ENCODE measurements around the gene TPM2. TPM values are rescaled to one million over a fixed set of nuclear protein-coding genes. Genes with fewer than 3 reads are reported as not detected.
"Not testable (repeated sequence)": the region's sequence is repeated elsewhere in the genome, so short reads cannot be mapped to it uniquely, and the experiment has no call there.

The TPM2 gene
- total and polyA plus RNA-seq, 8 donors, result 460 to 3,642 (median 1,093) TPM

- Histone ChIP-seq H3K9me3 (no peaks in the 10 kb centered on the region), H3K4me3 (peak overlapping the region; percentile 20 to 39 (median 27)), H3K27ac (peak overlapping the region; percentile 30 to 63 (median 45)), H3K36me3 (no peaks in the 10 kb centered on the region), H3K4me1 (peaks cover 18 to 64% (median 26%) of the 10 kb centered on the region in 4 donors), H3K27me3 (no peaks in the 10 kb centered on the region)
- DNase-seq, result peak in 1 of 2 donors; percentile 41
- no peak for TF ChIP-seq CTCF (IDR thresholded peaks at IDR 0.05)
- no peak for TF ChIP-seq EP300 (IDR thresholded peaks at IDR 0.05)
- no peak for TF ChIP-seq POLR2AphosphoS5 (IDR thresholded peaks at IDR 0.05)
- TF ChIP-seq POLR2A (IDR thresholded peaks at IDR 0.05), result no peak
- WGBS, 5 donors, result 65 to 77% (median 73%) methylated on average over 15 to 26 of the region's 26 CpGs
- intact Hi-C loops (cut with DNase I; ENCODE audit: low total_unique reads), result no loop called here
Observed at GRCh38 chr9:35649431-35650340, 40.0 kb downstream of the TPM2 start.

GRCh38 chr9:35646533-35647265 is 43.0 kb downstream of the TPM2 start:
- DNase-seq, result peak; percentile 96 to 98
- 0 to 2% (median 1%) methylated on average over 28 to 58 of the region's 58 CpGs for WGBS, 5 donors
- no peaks in the 10 kb centered on the region for H3K9me3 ChIP-seq
- no peaks in the 10 kb centered on the region for H3K27me3 ChIP-seq
- H3K36me3 ChIP-seq, result no peaks in the 10 kb centered on the region
- H3K4me3 ChIP-seq, result peak overlapping the region; percentile 48 to 55 (median 54)
- intact Hi-C loops (cut with DNase I; ENCODE audit: low total_unique reads), result no loop called here
- H3K27ac ChIP-seq, result peak overlapping the region; percentile 80 to 90 (median 88)
- peaks cover 9 to 55% (median 20%) of the 10 kb centered on the region in 4 donors for H3K4me1 ChIP-seq
- TF ChIP-seq POLR2AphosphoS5 (IDR thresholded peaks at IDR 0.05) (peak; percentile 84 to 96 (median 95)), CTCF (IDR thresholded peaks at IDR 0.05) (peak in 6 of 7 experiments; percentile 42 to 97 (median 96)), EP300 (IDR thresholded peaks at IDR 0.05) (peak; percentile 18), POLR2A (IDR thresholded peaks at IDR 0.05) (peak in 1 of 4 donors; percentile 17)

- Histone ChIP-seq H3K4me1 (peaks cover 9 to 50% (median 18%) of the 10 kb centered on the region in 4 donors), H3K9me3 (no peaks in the 10 kb centered on the region), H3K27me3 (no peaks in the 10 kb centered on the region), H3K4me3 (peak overlapping the region; percentile 48 to 55 (median 54)), H3K27ac (peak overlapping the region; percentile 80 to 90 (median 88)), H3K36me3 (no peaks in the 10 kb centered on the region)
- intact Hi-C loops (cut with DNase I; ENCODE audit: low total_unique reads), result no loop called here
- DNase-seq, result peak; percentile 45 to 86
- no peak for TF ChIP-seq EP300 (IDR thresholded peaks at IDR 0.05)
- TF ChIP-seq POLR2AphosphoS5 (IDR thresholded peaks at IDR 0.05), result no peak
- no peak for TF ChIP-seq CTCF (IDR thresholded peaks at IDR 0.05)
- no peak for TF ChIP-seq POLR2A (IDR thresholded peaks at IDR 0.05)
- WGBS, 5 donors, result 1 to 5% (median 2%) methylated on average over 11 of the region's 11 CpGs
Observed at GRCh38 chr9:35646153-35646532, 43.6 kb downstream of the TPM2 start.

DNA sequence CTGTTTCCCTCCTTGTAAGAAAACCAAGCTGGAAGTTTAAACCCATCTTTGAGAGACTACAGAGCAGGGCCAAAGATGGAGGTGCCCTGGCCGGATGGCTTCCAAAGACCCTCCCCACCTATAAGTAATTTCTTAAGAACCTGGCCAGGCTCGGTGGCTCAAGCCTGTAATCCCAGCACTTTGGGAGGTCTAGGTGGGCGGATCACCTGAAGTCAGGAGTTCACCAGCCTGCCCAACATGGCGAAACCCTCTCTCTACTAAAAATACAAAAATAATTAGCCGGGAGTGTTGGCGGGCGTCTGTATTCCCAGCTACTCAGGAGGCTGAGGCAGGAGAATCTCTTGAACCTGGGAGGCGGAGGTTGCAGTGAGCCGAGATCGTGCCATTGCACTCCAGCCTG is 44.0 kb downstream of the TPM2 start:
- Histone ChIP-seq H3K4me3 (peak overlapping the region; percentile 48 to 55 (median 54)), H3K4me1 (peaks cover 9 to 46% (median 18%) of the 10 kb centered on the region in 4 donors), H3K27ac (peak overlapping the region; percentile 80 to 90 (median 88))
- H3K9me3 ChIP-seq; intact Hi-C loops (cut with DNase I; ENCODE audit: low total_unique reads); H3K27me3 ChIP-seq; H3K36me3 ChIP-seq: not testable (repeated sequence)
- peak in 1 of 2 donors; percentile 19 for DNase-seq
- WGBS, 5 donors, result 27 to 44% (median 31%) methylated on average over 10 of the region's 10 CpGs

Measured in stomach (tissue), 9 donors.